OCI-LY7 (cell line): ENCODE results near the gene CNTN4. TPM values are rescaled to one million over a fixed set of nuclear protein-coding genes. Genes with fewer than 3 reads are reported as not detected.

ENCODE experiments used
- BruUV-seq: library from RNA; stranded (reverse); fragments of 400-500 nt; replicated peaks from 2 replicates; lab custom pipeline; 2021; lab: Mats Ljungman, UMichigan
- CTCF ChIA-PET: fragments of 300-600 bp; sonication (Branson Sonifier 250); formaldehyde crosslinking; loops from one replicate; lab custom pipeline; 2022; ENCODE audit warnings: antibody characterized with exemption; ENCODE audit not compliant: unreplicated experiment; lab: Charles Lee
- POLR2A ChIA-PET: fragments of 300-600 bp; sonication (Branson Sonifier 250); formaldehyde crosslinking; loops from one replicate; lab custom pipeline; 2022; ENCODE audit warnings: antibody characterized with exemption; lab: Charles Lee
- DNase-seq: peaks from one replicate; pipeline ENCODE4 v3.0.0-alpha.2; 2015; ENCODE audit warnings: low spot score
- H2AFZ ChIP-seq: fragments of 200-600 bp; sonication (generic), shearing (Covaris generic); 2 replicates; pipeline ENCODE4 v1.6.1; 2014; ENCODE audit warnings: mild to moderate bottlenecking, antibody characterized with exemption, low read length, moderate library complexity
- H3K27ac ChIP-seq: fragments of 200-600 bp; sonication (generic); 2 replicates; pipeline ENCODE4 v1.5.1; 2014; ENCODE audit warnings: mixed run types, low read depth, mild to moderate bottlenecking, moderate library complexity, low read length, inconsistent platforms; ENCODE audit not compliant: poor library complexity, severe bottlenecking
- H3K36me3 ChIP-seq: fragments of 200-600 bp; sonication (generic); 2 replicates; pipeline ENCODE4 v1.6.1; 2014; ENCODE audit warnings: mild to moderate bottlenecking, antibody characterized with exemption, low read length, moderate library complexity, mixed read lengths; ENCODE audit not compliant: insufficient read depth
- H3K4me1 ChIP-seq: fragments of 200-600 bp; sonication (generic); 2 replicates; pipeline ENCODE4 v1.5.1; 2014; ENCODE audit warnings: mild to moderate bottlenecking, low read length; ENCODE audit not compliant: insufficient read depth, poor library complexity, severe bottlenecking
- H3K4me2 ChIP-seq: fragments of 200-600 bp; sonication (generic); 2 replicates; pipeline ENCODE4 v1.6.1; 2014; ENCODE audit warnings: mild to moderate bottlenecking, low read length
- H3K4me3 ChIP-seq: fragments of 200-600 bp; sonication (generic); 2 replicates; pipeline ENCODE4 v1.5.1; 2014; ENCODE audit warnings: mild to moderate bottlenecking, low read depth, low read length; ENCODE audit not compliant: poor library complexity, severe bottlenecking
- H3K79me2 ChIP-seq: fragments of 200-600 bp; sonication (generic); 2 replicates; pipeline ENCODE4 v1.6.1; 2016; ENCODE audit warnings: low read depth, mild to moderate bottlenecking, low read length, moderate library complexity, mixed read lengths; ENCODE audit not compliant: insufficient read depth
- H3K9me2 ChIP-seq: fragments of 200-600 bp; sonication (generic); 2 replicates; pipeline ENCODE4 v1.6.1; 2016; ENCODE audit warnings: mild to moderate bottlenecking, low read length, mixed read lengths; ENCODE audit not compliant: insufficient read depth
- H3K9me3 ChIP-seq: fragments of 200-600 bp; sonication (generic); 2 replicates; pipeline ENCODE4 v1.6.1; 2014; ENCODE audit warnings: mild to moderate bottlenecking, mixed run types, low read length, mixed read lengths
- H4K20me1 ChIP-seq: fragments of 200-600 bp; sonication (generic); 2 replicates; pipeline ENCODE4 v1.6.1; 2014; ENCODE audit warnings: mild to moderate bottlenecking, antibody characterized with exemption, low read length, moderate library complexity, mixed read lengths; ENCODE audit not compliant: insufficient read depth
- EZH2phosphoT487 ChIP-seq: fragments of 200-600 bp; sonication (generic); IDR thresholded peaks from 2 replicates; pipeline ENCODE4 v1.6.1; 2018; ENCODE audit warnings: low read depth, borderline replicate concordance, mild to moderate bottlenecking, mixed run types, antibody characterized with exemption, low read length, moderate library complexity, mixed read lengths
- intact Hi-C: fragments of 100-400 bp; cut with micrococcal nuclease; formaldehyde crosslinking; loops from one replicate; pipeline ENCODE4 v1.10.0; 2022; ENCODE audit not compliant: unreplicated experiment
- total RNA-seq, 2 experiments: library from RNA; depleted of rRNA in 1 of 2; stranded (reverse); fragments of >200 nt in 1 of 2; shearing (Covaris generic) in 1 of 2; gene quantifications; 2 replicates each; pipeline ENCODE4 v1.2.3, GENCODE V29; 2014 to 2022
- TF ChIP-seq, protein P1 (sequence below): fragments of 200-600 bp; sonication (generic); conservative IDR thresholded peaks from 2 replicates; pipeline ENCODE4 v1.5.1; 2014; ENCODE audit warnings: mild to moderate bottlenecking, antibody characterized with exemption, low read length, moderate library complexity, mixed read lengths

The CNTN4 gene
- total RNA-seq, 2 experiments from 2014 or later = not detected

GRCh38 chr3:2931265-2931664 is 832.6 kb downstream of the CNTN4 start:
- no TSS peak for BruUV-seq
- Histone ChIP-seq H3K79me2 (no peaks in the 10 kb centered on the region), H3K36me3 (no peaks in the 10 kb centered on the region), H3K9me2 (no peaks in the 10 kb centered on the region), H3K4me2 (no peak overlapping the region), H3K9me3 (no peaks in the 10 kb centered on the region), H4K20me1 (no peaks in the 10 kb centered on the region), H2AFZ (no peak overlapping the region), H3K4me3 (no peak overlapping the region), H3K27ac (no peak overlapping the region), H3K4me1 (no peaks in the 10 kb centered on the region)
- intact Hi-C loops = no loop called here
- CTCF ChIA-PET = no interaction called here
- no peak for TF ChIP-seq EZH2phosphoT487
- TF ChIP-seq, protein P1, sequence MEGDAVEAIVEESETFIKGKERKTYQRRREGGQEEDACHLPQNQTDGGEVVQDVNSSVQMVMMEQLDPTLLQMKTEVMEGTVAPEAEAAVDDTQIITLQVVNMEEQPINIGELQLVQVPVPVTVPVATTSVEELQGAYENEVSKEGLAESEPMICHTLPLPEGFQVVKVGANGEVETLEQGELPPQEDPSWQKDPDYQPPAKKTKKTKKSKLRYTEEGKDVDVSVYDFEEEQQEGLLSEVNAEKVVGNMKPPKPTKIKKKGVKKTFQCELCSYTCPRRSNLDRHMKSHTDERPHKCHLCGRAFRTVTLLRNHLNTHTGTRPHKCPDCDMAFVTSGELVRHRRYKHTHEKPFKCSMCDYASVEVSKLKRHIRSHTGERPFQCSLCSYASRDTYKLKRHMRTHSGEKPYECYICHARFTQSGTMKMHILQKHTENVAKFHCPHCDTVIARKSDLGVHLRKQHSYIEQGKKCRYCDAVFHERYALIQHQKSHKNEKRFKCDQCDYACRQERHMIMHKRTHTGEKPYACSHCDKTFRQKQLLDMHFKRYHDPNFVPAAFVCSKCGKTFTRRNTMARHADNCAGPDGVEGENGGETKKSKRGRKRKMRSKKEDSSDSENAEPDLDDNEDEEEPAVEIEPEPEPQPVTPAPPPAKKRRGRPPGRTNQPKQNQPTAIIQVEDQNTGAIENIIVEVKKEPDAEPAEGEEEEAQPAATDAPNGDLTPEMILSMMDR = no peak
- no peak for DNase-seq
- POLR2A ChIA-PET = interaction anchor here (0.6 to 0.7 kb wide), 2 partner anchors 25 to 29 kb away, joined by 3 to 4 read pairs; no protein-coding TSS in a partner anchor

GRCh38 chr3:2934541-2934940 is 835.9 kb downstream of the CNTN4 start:
- intact Hi-C loops = no loop called here
- Histone ChIP-seq H3K4me3 (no peak overlapping the region), H3K4me2 (no peak overlapping the region), H3K9me3 (no peaks in the 10 kb centered on the region), H4K20me1 (no peaks in the 10 kb centered on the region), H2AFZ (no peak overlapping the region), H3K9me2 (no peaks in the 10 kb centered on the region), H3K36me3 (no peaks in the 10 kb centered on the region), H3K79me2 (no peaks in the 10 kb centered on the region), H3K4me1 (no peaks in the 10 kb centered on the region), H3K27ac (no peak overlapping the region)
- ChIA-PET POLR2A (no interaction called here), CTCF (no interaction called here)
- DNase-seq = no peak
- no peak for TF ChIP-seq EZH2phosphoT487
- no TSS peak for BruUV-seq

- Histone ChIP-seq H2AFZ (no peak overlapping the region), H4K20me1 (no peaks in the 10 kb centered on the region), H3K4me3 (no peak overlapping the region), H3K9me3 (no peaks in the 10 kb centered on the region), H3K36me3 (no peaks in the 10 kb centered on the region), H3K9me2 (no peaks in the 10 kb centered on the region), H3K4me2 (no peak overlapping the region), H3K27ac (no peak overlapping the region), H3K79me2 (no peaks in the 10 kb centered on the region), H3K4me1 (no peaks in the 10 kb centered on the region)
- TF ChIP-seq, protein P1 = no peak
- no peak for TF ChIP-seq EZH2phosphoT487
- POLR2A ChIA-PET = no interaction called here
- no TSS peak for BruUV-seq
- CTCF ChIA-PET = no interaction called here
- intact Hi-C loops = no loop called here
- DNase-seq = no peak
Observed at GRCh38 chr3:2937055-2937454, 838.4 kb downstream of the CNTN4 start.
